Body of pancreas (tissue), 4 donors: ENCODE results near the gene CCL13. TPM values are rescaled to one million over a fixed set of nuclear protein-coding genes. Genes with fewer than 3 reads are reported as not detected.

Experiments
- ATAC-seq: fragments of 150-250 bp; one replicate; pipeline ENCODE4 v1.9.1; 2016
- DNase-seq, 4 donors: peaks; one replicate each; pipeline ENCODE4 v3.0.0-alpha.2; 2019
- H3K27ac ChIP-seq, 4 donors: fragments of 200-600 bp; sonication (generic); 1 replicate in 3 of 4; 2 replicates in 1 of 4; pipeline versions ENCODE4 v1.5.1 to v1.6.1; 2016 to 2019; ENCODE audit warnings: mild to moderate bottlenecking in 1 of 4, mixed read lengths in 1 of 4, moderate library complexity in 1 of 4
- H3K27me3 ChIP-seq, 2 donors: fragments of 200-600 bp; sonication (generic); one replicate each; pipeline ENCODE4 v1.6.0; 2016; ENCODE audit warnings: mild to moderate bottlenecking in 1 of 2
- H3K36me3 ChIP-seq, 2 donors: fragments of 200-600 bp; sonication (generic); replicated peaks in 1 of 2; 2 replicates each; pipeline ENCODE4 v1.5.1; 2016; ENCODE audit warnings: low read depth in 2 of 2; ENCODE audit not compliant: insufficient read depth in 1 of 2
- H3K4me1 ChIP-seq: fragments of 200-600 bp; sonication (generic); one replicate; pipeline ENCODE4 v1.6.0; 2016
- H3K4me3 ChIP-seq, 2 donors: fragments of 200-600 bp; sonication (generic); 1 replicate in 1 of 2; 2 replicates in 1 of 2; pipeline ENCODE4 v1.5.1; 2016 to 2019
- H3K9me3 ChIP-seq, 3 donors: fragments of 200-600 bp; sonication (generic); 1 replicate in 2 of 3; 2 replicates in 1 of 3; pipeline ENCODE4 v1.5.1; 2016
- CTCF ChIP-seq, 7 experiments: fragments of 450-650 bp in 4 of 7; fragments of 200-600 bp in 3 of 7; sonication (generic) in 3 of 7; IDR thresholded peaks; one replicate each; pipeline ENCODE4 v1.5.1; 2016 to 2019; ENCODE audit warnings: antibody characterized with exemption in 7 of 7
- POLR2A ChIP-seq, 3 donors: fragments of 450-650 bp; IDR thresholded peaks; one replicate each; pipeline ENCODE4 v1.6.1; 2016; ENCODE audit warnings: antibody characterized with exemption in 3 of 3, mild to moderate bottlenecking in 2 of 3
- WGBS, 2 donors: methylation state at CpG; one replicate each; pipeline ENCODE4 v1.1.5; 2017; 5-methylcytosine and 5-hydroxymethylcytosine counted together
- intact Hi-C: fragments of 100-400 bp; cut with DNase I; formaldehyde crosslinking; loops from one replicate; pipeline ENCODE4 v1.15.1; 2023
- total RNA-seq, 2 donors: library from RNA; depleted of rRNA; stranded (reverse); fragments of >200 nt; gene quantifications; one replicate each; pipeline ENCODE4 v1.1.0, GENCODE V29; 2016

CCL13 gene
- total RNA-seq, 2 donors from 2014 or later: not detected

DNA sequence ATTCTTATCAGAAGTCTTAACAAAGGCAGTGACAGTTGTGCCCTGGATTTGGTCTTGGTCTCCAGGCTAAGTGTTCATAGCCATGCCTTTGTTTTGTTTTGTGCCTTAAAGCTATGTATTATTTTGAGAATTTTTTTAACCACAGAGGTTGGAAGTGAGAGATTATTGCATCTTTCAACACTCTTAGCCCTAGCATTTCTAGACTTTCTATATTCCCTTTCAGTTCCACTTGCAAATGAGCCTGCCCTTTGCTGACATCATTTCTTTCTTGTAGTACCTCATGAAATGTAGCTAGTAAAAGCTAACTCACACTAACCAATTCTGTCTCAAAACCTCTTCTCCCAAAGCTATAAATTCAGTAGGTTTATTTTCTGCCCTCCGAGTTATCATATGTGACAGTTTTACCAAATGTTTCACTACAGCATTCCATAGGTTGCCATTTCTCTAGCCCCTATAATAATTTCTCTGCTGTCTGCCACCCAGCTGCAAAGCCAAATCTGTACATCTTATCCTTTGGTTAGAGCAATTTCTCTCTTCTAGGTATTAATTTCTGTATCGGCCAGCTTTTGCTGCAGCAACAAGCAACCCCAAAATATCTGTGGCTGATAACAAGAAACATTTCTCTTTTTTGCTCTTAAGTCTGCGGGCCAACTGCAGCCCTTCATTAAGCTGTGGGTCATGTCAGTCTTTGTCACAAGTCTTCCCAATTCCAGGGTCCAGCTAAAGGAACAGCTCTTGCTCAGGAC lies 21.0 kb downstream of the CCL13 start:
- H3K4me3 ChIP-seq: no peak overlapping the region
- H3K27ac ChIP-seq: no peak overlapping the region
- no peak for TF ChIP-seq CTCF (IDR thresholded peaks at IDR 0.05)
- TF ChIP-seq POLR2A (IDR thresholded peaks at IDR 0.05): no peak
- DNase-seq (no peak), ATAC-seq (no peak)
- intact Hi-C loops: no loop called here
- H3K36me3 ChIP-seq: no peaks in the 10 kb centered on the region
- no peaks in the 10 kb centered on the region for H3K4me1 ChIP-seq
- no peaks in the 10 kb centered on the region for H3K27me3 ChIP-seq
- H3K9me3 ChIP-seq: no peaks in the 10 kb centered on the region
- WGBS, 2 donors: 79 to 83% methylated on average over 3 of the region's 3 CpGs

GRCh38 chr17:34378664-34379101 lies 22.4 kb downstream of the CCL13 start:
- H3K27ac ChIP-seq: no peak overlapping the region
- no peak for ATAC-seq

GRCh38 chr17:34379868-34380267 lies 23.6 kb downstream of the CCL13 start:
- Histone ChIP-seq H3K27ac (no peak overlapping the region), H3K27me3 (no peaks in the 10 kb centered on the region), H3K4me3 (no peak overlapping the region), H3K36me3 (no peaks in the 10 kb centered on the region), H3K4me1 (no peaks in the 10 kb centered on the region), H3K9me3 (no peaks in the 10 kb centered on the region)
- TF ChIP-seq POLR2A (IDR thresholded peaks at IDR 0.05) (no peak), CTCF (IDR thresholded peaks at IDR 0.05) (no peak)
- DNase-seq (no peak), ATAC-seq (no peak)
- intact Hi-C loops: no loop called here
- WGBS, 2 donors: 67 to 73% methylated on average over 5 of the region's 5 CpGs

More at GRCh38 chr17:34378664-34379101, 22.4 kb downstream of the CCL13 start:
- TF ChIP-seq POLR2A (IDR thresholded peaks at IDR 0.05) (no peak), CTCF (IDR thresholded peaks at IDR 0.05) (no peak)
- Histone ChIP-seq H3K9me3 (no peaks in the 10 kb centered on the region), H3K4me3 (no peak overlapping the region), H3K36me3 (no peaks in the 10 kb centered on the region), H3K27me3 (no peaks in the 10 kb centered on the region), H3K4me1 (no peaks in the 10 kb centered on the region)
- intact Hi-C loops: no loop called here
- DNase-seq: peak in 1 of 4 donors; percentile 41
- WGBS, 2 donors: 11 to 23% methylated on average over 6 of the region's 6 CpGs

DNA sequence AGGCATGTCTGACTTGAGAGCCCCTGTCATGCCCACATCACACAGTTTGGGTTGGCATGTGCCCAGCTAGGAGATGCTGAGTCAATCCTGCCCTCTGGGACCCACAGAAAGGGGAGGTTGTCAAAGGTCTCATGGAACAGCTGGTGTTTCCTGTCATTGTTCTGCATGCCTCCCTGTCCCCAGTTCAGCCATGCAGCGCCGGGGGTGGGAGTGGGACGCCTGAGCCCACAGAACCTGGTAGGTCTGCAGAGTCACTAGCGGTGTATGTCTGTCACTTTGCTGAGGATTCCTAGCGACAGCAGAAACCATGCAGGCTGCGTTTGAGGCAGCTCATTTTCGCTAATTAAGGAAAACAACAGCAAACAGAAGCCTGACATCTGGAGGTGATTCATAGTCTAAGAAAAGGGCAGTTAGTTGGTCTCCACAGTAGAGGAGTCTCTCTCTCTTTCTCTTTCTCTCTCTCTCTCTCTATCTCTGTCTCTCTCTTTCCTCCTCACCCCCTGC lies 26.4 kb downstream of the CCL13 start:
- H3K9me3 ChIP-seq: no peaks in the 10 kb centered on the region
- ATAC-seq (no peak), DNase-seq (no peak)
- WGBS, 2 donors: 20 to 21% methylated on average over 3 to 7 of the region's 7 CpGs
- intact Hi-C loops: no loop called here
- H3K4me1 ChIP-seq: no peaks in the 10 kb centered on the region
- H3K36me3 ChIP-seq: no peaks in the 10 kb centered on the region
- no peaks in the 10 kb centered on the region for H3K27me3 ChIP-seq
- H3K27ac ChIP-seq: no peak overlapping the region
- TF ChIP-seq CTCF (IDR thresholded peaks at IDR 0.05) (no peak), POLR2A (IDR thresholded peaks at IDR 0.05) (no peak)
- no peak overlapping the region for H3K4me3 ChIP-seq

DNA sequence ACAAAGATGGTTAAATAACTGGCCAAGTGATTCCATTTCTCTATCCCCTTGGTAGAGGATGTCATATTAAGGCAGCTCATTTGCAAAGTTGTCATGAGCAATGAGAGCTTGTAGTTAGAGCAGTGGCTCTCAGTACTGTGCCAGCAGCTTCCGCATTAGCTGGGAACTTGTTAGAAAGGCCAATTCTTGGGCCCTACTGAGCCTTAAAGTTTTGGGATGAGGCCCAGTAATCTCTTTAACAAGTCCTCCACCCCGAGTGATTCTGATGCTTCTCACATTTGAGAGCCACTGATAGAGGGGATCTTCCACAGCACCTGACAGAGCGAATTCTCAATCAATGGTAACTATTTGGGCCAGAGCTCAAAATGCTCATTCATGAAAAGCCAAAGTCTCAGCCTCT lies 26.9 kb downstream of the CCL13 start:
- 54 to 56% methylated on average over 2 to 3 of the region's 3 CpGs for WGBS, 2 donors
- Histone ChIP-seq H3K4me3 (no peak overlapping the region), H3K27me3 (no peaks in the 10 kb centered on the region), H3K27ac (no peak overlapping the region), H3K4me1 (no peaks in the 10 kb centered on the region), H3K9me3 (no peaks in the 10 kb centered on the region), H3K36me3 (no peaks in the 10 kb centered on the region)
- no peak for TF ChIP-seq POLR2A (IDR thresholded peaks at IDR 0.05)
- no peak for TF ChIP-seq CTCF (IDR thresholded peaks at IDR 0.05)
- intact Hi-C loops: no loop called here
- ATAC-seq: no peak
- DNase-seq: no peak
